UCSD-AML1 (cell line): ENCODE data around the gene CTAG1A.
"Not testable (repeated sequence)": the region's sequence is repeated elsewhere in the genome, so short reads cannot be mapped to it uniquely, and the experiment has no call there.

ENCODE experiments used
- DNase-seq: peaks from one replicate; lab custom pipeline; 2025; ENCODE audit not compliant: unreplicated experiment; lab: John Stamatoyannopoulos, UW

CTAG1A gene

GRCh38 chrX:154584585-154585183 is at the start of gene CTAG1A:
Gene CTAG1A (plus strand): TSS chrX:154585133. CDS start chrX:154585207, 74 bp downstream.
- DNase-seq, result not testable (repeated sequence)

- DNase-seq, result no peak
Measured at GRCh38 chrX:154535892-154536291, 49.0 kb upstream of the CTAG1A start.

- no peak for DNase-seq
Measured at GRCh38 chrX:154539077-154539476, 45.9 kb upstream of the CTAG1A start.

GRCh38 chrX:154540365-154540764 is 44.6 kb upstream of the CTAG1A start:
- not testable (repeated sequence) for DNase-seq

GRCh38 chrX:154540897-154541535 is 43.9 kb upstream of the CTAG1A start:
- no peak for DNase-seq

GRCh38 chrX:154541589-154541895 is 43.4 kb upstream of the CTAG1A start:
- DNase-seq, result no peak

- DNase-seq, result peak; percentile 72
Measured at GRCh38 chrX:154541896-154542722, 42.8 kb upstream of the CTAG1A start.

GRCh38 chrX:154542723-154543424 is 42.1 kb upstream of the CTAG1A start:
- peak; percentile 66 for DNase-seq

- DNase-seq, result no peak
Measured at GRCh38 chrX:154545673-154546274, 39.2 kb upstream of the CTAG1A start.

- peak; percentile 87 for DNase-seq
Measured at GRCh38 chrX:154546354-154547244, 38.3 kb upstream of the CTAG1A start, which contains the start of gene G6PD. Gene G6PD (minus strand): TSS chrX:154546846. CDS start chrX:154546155, 691 bp downstream.

GRCh38 chrX:154547245-154548027 is 37.5 kb upstream of the CTAG1A start, which contains the start of gene IKBKG:
Gene IKBKG (plus strand): TSS chrX:154547620. CDS start chrX:154552003, 4,383 bp downstream.
- peak; percentile 92 for DNase-seq

GRCh38 chrX:154548028-154548316 is 37.0 kb upstream of the CTAG1A start:
- no peak for DNase-seq

- no peak for DNase-seq
Measured at GRCh38 chrX:154549766-154550165, 35.2 kb upstream of the CTAG1A start.

GRCh38 chrX:154552112-154552806 is 32.7 kb upstream of the CTAG1A start:
- not testable (repeated sequence) for DNase-seq

- not testable (repeated sequence) for DNase-seq
Measured at GRCh38 chrX:154558060-154558690, 26.8 kb upstream of the CTAG1A start.

GRCh38 chrX:154558896-154559295 is 26.0 kb upstream of the CTAG1A start:
- DNase-seq, result not testable (repeated sequence)

GRCh38 chrX:154560326-154560725 is 24.6 kb upstream of the CTAG1A start:
- not testable (repeated sequence) for DNase-seq

- not testable (repeated sequence) for DNase-seq
Measured at GRCh38 chrX:154562295-154562694, 22.6 kb upstream of the CTAG1A start.
